Measurements from ENCODE around the gene NKX3-2.

The NKX3-2 gene

DNA sequence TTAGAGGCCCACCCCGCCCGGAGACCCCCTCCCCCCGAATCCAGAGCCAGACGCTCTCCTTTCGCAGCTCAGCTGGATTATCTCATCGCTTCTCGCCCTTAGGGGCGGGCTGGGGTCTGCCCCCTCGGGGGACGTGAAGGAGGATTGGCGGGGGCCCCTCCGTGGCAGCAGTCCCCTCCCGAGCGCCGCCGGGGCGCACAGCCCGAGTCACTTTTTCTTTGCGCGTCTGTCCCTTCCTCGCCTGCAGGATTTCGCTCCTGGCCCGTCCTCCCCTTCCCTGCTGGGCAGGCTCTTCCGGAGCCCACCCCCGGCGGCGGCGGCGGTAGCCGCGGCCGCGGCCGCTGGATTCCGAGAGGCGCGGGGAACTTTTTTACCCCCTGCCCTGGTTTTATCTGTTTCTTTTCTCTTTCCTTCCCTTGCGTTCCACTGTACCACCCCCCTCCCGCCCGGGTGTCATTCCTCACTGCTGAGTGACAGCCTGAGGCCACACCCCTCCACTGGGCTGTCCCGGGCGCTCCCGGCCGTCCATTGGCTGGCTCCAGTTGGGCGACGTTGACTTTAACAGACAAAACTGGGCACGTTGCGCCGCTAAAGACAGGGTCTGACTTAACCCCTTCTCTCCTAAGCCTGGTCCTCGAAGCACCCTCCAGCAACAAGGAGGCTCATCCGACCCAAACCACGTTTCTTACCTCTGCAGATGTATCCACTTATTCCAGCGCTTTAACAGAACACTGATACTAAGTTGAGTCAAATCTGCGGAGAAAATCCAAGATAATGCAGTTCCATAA, 492 bp upstream of the NKX3-2 start (continued):
- TF ChIP-seq ZXDB (tag by site-specific recombination; IDR thresholded peaks at IDR 0.05), result peak; percentile 55; the same call in 1 of the 2 replicates
- TF ChIP-seq SCRT2 (tag by site-specific recombination; IDR thresholded peaks at IDR 0.05), result no peak
- TF ChIP-seq ZNF423 (tag by site-specific recombination; IDR thresholded peaks at IDR 0.05), result no peak
- TF ChIP-seq KLF16 (tag by site-specific recombination; IDR thresholded peaks at IDR 0.05), result no peak
- TF ChIP-seq ZNF596 (tag by site-specific recombination; IDR thresholded peaks at IDR 0.05), result no peak
- TF ChIP-seq ZNF548 (tag by site-specific recombination; IDR thresholded peaks at IDR 0.05), result no peak
- peak; percentile 85 for TF ChIP-seq ZIC2 (tag by site-specific recombination; IDR thresholded peaks at IDR 0.05)
- TF ChIP-seq ZNF37A (tag by site-specific recombination; IDR thresholded peaks at IDR 0.05), result no peak
- no peak for TF ChIP-seq ZNF112 (tag by site-specific recombination; IDR thresholded peaks at IDR 0.05)
- TF ChIP-seq, protein P1, sequence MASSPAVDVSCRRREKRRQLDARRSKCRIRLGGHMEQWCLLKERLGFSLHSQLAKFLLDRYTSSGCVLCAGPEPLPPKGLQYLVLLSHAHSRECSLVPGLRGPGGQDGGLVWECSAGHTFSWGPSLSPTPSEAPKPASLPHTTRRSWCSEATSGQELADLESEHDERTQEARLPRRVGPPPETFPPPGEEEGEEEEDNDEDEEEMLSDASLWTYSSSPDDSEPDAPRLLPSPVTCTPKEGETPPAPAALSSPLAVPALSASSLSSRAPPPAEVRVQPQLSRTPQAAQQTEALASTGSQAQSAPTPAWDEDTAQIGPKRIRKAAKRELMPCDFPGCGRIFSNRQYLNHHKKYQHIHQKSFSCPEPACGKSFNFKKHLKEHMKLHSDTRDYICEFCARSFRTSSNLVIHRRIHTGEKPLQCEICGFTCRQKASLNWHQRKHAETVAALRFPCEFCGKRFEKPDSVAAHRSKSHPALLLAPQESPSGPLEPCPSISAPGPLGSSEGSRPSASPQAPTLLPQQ (tag by site-specific recombination; IDR thresholded peaks at IDR 0.05), result peak; percentile 61; the same call in 1 of the 2 replicates
- TF ChIP-seq ZNF837 (tag by site-specific recombination; IDR thresholded peaks at IDR 0.05), result no peak
- peak; percentile 66; the same call in 1 of the 2 replicates for TF ChIP-seq GLIS1 (tag by site-specific recombination; IDR thresholded peaks at IDR 0.05)
- TF ChIP-seq, protein P2, sequence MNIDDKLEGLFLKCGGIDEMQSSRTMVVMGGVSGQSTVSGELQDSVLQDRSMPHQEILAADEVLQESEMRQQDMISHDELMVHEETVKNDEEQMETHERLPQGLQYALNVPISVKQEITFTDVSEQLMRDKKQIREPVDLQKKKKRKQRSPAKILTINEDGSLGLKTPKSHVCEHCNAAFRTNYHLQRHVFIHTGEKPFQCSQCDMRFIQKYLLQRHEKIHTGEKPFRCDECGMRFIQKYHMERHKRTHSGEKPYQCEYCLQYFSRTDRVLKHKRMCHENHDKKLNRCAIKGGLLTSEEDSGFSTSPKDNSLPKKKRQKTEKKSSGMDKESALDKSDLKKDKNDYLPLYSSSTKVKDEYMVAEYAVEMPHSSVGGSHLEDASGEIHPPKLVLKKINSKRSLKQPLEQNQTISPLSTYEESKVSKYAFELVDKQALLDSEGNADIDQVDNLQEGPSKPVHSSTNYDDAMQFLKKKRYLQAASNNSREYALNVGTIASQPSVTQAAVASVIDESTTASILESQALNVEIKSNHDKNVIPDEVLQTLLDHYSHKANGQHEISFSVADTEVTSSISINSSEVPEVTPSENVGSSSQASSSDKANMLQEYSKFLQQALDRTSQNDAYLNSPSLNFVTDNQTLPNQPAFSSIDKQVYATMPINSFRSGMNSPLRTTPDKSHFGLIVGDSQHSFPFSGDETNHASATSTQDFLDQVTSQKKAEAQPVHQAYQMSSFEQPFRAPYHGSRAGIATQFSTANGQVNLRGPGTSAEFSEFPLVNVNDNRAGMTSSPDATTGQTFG (tag by site-specific recombination; IDR thresholded peaks at IDR 0.05; ENCODE audit: borderline replicate concordance), result no peak
- TF ChIP-seq ZNF169 (tag by site-specific recombination; IDR thresholded peaks at IDR 0.05), result no peak
- peak; percentile 57; the same call in 1 of the 2 replicates for TF ChIP-seq ZBTB17 (tag by site-specific recombination; IDR thresholded peaks at IDR 0.05)
- TF ChIP-seq ZNF133 (tag by site-specific recombination; IDR thresholded peaks at IDR 0.05), result no peak
- no peak for TF ChIP-seq ZFP41 (tag by site-specific recombination; IDR thresholded peaks at IDR 0.05; ENCODE audit: borderline replicate concordance)
- TF ChIP-seq, protein P3, sequence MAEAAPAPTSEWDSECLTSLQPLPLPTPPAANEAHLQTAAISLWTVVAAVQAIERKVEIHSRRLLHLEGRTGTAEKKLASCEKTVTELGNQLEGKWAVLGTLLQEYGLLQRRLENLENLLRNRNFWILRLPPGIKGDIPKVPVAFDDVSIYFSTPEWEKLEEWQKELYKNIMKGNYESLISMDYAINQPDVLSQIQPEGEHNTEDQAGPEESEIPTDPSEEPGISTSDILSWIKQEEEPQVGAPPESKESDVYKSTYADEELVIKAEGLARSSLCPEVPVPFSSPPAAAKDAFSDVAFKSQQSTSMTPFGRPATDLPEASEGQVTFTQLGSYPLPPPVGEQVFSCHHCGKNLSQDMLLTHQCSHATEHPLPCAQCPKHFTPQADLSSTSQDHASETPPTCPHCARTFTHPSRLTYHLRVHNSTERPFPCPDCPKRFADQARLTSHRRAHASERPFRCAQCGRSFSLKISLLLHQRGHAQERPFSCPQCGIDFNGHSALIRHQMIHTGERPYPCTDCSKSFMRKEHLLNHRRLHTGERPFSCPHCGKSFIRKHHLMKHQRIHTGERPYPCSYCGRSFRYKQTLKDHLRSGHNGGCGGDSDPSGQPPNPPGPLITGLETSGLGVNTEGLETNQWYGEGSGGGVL (tag by site-specific recombination; IDR thresholded peaks at IDR 0.05), result peak; percentile 76
- no peak for TF ChIP-seq ZBTB7A (tag by site-specific recombination; IDR thresholded peaks at IDR 0.05; ENCODE audit: low read depth)
- TF ChIP-seq ZNF341 (tag by site-specific recombination; IDR thresholded peaks at IDR 0.05; ENCODE audit: low read depth), result peak; percentile 96
- TF ChIP-seq KLF8 (tag by site-specific recombination; IDR thresholded peaks at IDR 0.05), result 0 out of 2 replicates have a peak, but pooled peaks have one; percentile 21
- TF ChIP-seq, protein P4, sequence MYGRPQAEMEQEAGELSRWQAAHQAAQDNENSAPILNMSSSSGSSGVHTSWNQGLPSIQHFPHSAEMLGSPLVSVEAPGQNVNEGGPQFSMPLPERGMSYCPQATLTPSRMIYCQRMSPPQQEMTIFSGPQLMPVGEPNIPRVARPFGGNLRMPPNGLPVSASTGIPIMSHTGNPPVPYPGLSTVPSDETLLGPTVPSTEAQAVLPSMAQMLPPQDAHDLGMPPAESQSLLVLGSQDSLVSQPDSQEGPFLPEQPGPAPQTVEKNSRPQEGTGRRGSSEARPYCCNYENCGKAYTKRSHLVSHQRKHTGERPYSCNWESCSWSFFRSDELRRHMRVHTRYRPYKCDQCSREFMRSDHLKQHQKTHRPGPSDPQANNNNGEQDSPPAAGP (tag by site-specific recombination; IDR thresholded peaks at IDR 0.05), result no peak
- no peak for TF ChIP-seq ZNF600 (tag by site-specific recombination; IDR thresholded peaks at IDR 0.05)
- TF ChIP-seq, protein P5, sequence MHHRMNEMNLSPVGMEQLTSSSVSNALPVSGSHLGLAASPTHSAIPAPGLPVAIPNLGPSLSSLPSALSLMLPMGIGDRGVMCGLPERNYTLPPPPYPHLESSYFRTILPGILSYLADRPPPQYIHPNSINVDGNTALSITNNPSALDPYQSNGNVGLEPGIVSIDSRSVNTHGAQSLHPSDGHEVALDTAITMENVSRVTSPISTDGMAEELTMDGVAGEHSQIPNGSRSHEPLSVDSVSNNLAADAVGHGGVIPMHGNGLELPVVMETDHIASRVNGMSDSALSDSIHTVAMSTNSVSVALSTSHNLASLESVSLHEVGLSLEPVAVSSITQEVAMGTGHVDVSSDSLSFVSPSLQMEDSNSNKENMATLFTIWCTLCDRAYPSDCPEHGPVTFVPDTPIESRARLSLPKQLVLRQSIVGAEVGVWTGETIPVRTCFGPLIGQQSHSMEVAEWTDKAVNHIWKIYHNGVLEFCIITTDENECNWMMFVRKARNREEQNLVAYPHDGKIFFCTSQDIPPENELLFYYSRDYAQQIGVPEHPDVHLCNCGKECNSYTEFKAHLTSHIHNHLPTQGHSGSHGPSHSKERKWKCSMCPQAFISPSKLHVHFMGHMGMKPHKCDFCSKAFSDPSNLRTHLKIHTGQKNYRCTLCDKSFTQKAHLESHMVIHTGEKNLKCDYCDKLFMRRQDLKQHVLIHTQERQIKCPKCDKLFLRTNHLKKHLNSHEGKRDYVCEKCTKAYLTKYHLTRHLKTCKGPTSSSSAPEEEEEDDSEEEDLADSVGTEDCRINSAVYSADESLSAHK (tag by site-specific recombination; IDR thresholded peaks at IDR 0.05), result peak; percentile 93
- no peak for TF ChIP-seq ZNF664 (tag by site-specific recombination; IDR thresholded peaks at IDR 0.05)
- TF ChIP-seq, protein P6, sequence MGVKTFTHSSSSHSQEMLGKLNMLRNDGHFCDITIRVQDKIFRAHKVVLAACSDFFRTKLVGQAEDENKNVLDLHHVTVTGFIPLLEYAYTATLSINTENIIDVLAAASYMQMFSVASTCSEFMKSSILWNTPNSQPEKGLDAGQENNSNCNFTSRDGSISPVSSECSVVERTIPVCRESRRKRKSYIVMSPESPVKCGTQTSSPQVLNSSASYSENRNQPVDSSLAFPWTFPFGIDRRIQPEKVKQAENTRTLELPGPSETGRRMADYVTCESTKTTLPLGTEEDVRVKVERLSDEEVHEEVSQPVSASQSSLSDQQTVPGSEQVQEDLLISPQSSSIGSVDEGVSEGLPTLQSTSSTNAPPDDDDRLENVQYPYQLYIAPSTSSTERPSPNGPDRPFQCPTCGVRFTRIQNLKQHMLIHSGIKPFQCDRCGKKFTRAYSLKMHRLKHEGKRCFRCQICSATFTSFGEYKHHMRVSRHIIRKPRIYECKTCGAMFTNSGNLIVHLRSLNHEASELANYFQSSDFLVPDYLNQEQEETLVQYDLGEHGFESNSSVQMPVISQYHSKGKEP (tag by site-specific recombination; IDR thresholded peaks at IDR 0.05), result no peak
- TF ChIP-seq, protein P7, sequence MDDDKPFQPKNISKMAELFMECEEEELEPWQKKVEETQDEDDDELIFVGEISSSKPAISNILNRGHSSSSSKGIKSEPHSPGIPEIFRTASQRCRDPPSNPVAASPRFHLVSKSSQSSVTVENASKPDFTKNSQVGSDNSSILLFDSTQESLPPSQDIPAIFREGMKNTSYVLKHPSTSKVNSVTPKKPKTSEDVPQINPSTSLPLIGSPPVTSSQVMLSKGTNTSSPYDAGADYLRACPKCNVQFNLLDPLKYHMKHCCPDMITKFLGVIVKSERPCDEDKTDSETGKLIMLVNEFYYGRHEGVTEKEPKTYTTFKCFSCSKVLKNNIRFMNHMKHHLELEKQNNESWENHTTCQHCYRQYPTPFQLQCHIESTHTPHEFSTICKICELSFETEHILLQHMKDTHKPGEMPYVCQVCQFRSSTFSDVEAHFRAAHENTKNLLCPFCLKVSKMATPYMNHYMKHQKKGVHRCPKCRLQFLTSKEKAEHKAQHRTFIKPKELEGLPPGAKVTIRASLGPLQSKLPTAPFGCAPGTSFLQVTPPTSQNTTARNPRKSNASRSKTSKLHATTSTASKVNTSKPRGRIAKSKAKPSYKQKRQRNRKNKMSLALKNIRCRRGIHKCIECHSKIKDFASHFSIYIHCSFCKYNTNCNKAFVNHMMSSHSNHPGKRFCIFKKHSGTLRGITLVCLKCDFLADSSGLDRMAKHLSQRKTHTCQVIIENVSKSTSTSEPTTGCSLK (tag by site-specific recombination; IDR thresholded peaks at IDR 0.05), result no peak
